ENCODE results near the gene LBR. TPM values are rescaled to one million over a fixed set of nuclear protein-coding genes. Genes with fewer than 3 reads are reported as not detected.

Gene LBR
- total RNA-seq, 1 donor from 2014 or later, result 73.4 TPM

DNA sequence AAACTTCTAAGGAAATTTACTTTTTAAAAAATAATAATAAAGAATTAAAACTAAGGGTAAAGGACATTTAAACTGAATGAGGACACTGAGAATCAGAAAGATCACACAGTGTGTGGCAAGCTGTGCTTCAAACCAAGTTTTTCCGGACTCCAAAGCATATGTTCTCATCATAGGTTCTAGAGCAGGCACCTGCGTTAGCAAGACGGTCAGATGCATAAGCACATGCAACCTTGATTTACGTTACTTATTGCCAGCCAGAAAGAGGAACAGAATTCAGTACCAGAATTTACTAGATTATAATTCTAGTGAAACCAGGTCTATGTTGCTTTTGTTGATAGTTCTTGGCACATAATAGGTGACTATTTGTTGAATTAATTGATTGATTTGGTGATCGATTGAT lies 6.2 kb upstream of the LBR start:
- no peaks in the 10 kb centered on the region for H3K36me3 Mint-ChIP-seq

DNA sequence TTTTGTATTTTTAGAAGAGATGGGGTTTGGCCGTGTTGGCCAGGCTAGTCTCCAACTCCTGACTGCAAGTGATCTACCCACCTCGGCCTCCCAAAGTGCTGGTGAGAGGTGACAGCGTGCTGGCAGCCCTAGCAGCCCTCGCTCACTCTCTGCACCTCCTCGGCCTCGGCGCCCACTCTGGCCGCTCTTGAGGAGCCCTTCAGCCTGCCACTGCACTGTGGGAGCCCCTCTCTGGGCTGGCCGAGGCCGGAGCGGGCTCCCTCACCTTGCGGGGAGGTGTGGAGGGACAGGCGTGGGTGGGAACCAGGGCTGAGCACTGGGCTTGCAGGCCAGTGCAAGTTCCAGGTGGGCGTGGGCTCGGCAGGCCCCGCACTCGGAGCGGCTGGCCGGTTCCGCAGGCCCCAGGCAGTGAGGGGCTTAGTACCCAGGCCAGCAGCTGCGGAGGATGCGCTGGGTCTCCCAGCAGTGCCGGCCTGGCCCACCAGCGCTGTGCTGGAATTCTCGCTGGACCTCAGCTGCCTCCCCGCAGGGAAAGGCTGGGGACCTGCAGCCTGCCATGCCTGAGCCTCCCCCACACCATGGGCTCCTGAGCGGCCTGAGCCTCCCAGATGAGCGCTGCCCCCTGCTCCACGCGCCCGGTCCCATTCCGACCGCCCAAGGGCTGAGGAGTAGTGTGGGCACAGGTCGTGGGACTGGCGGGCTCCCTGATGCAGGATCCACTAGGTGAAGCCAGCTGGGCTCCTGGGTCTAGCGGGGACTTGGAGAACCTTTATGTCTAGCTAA lies 3.4 kb upstream of the LBR start:
- no peak overlapping the region for H3K4me3 Mint-ChIP-seq
- DNase-seq (ENCODE audit: low spot score in 2 of 2, unreplicated experiment in 2 of 2), result no peak
- H3K4me1 Mint-ChIP-seq, result peaks cover 16% of the 10 kb centered on the region
- TF ChIP-seq CTCF (IDR thresholded peaks at IDR 0.05; ENCODE audit: unreplicated experiment), result no peak
- H3K27me3 Mint-ChIP-seq (ENCODE audit: low read depth), result peaks cover 2% of the 10 kb centered on the region
- H3K27ac Mint-ChIP-seq, result no peak overlapping the region
- H3K36me3 Mint-ChIP-seq, result no peaks in the 10 kb centered on the region
- no peaks in the 10 kb centered on the region for H3K9me3 Mint-ChIP-seq

More for the DNA sequence above, 6.2 kb upstream of the LBR start:
- Mint-ChIP-seq H3K9me3 (no peaks in the 10 kb centered on the region), H3K27ac (no peak overlapping the region), H3K4me3 (no peak overlapping the region), H3K4me1 (peaks cover 7% of the 10 kb centered on the region), H3K27me3 (ENCODE audit: low read depth) (peaks cover 2% of the 10 kb centered on the region)
- no peak for TF ChIP-seq CTCF (IDR thresholded peaks at IDR 0.05; ENCODE audit: unreplicated experiment)
- DNase-seq (ENCODE audit: low spot score in 2 of 2, unreplicated experiment in 2 of 2), result no peak

- Mint-ChIP-seq H3K36me3 (no peaks in the 10 kb centered on the region), H3K27ac (no peak overlapping the region), H3K4me3 (no peak overlapping the region), H3K4me1 (peaks cover 22% of the 10 kb centered on the region), H3K27me3 (ENCODE audit: low read depth) (peaks cover 2% of the 10 kb centered on the region), H3K9me3 (no peaks in the 10 kb centered on the region)
- no peak for TF ChIP-seq CTCF (IDR thresholded peaks at IDR 0.05; ENCODE audit: unreplicated experiment)
- DNase-seq (ENCODE audit: low spot score in 2 of 2, unreplicated experiment in 2 of 2), result no peak
Measured at GRCh38 chr1:225430301-225430700, 2.5 kb upstream of the LBR start.

GRCh38 chr1:225428881-225429455 lies 1.1 kb upstream of the LBR start:
- DNase-seq (ENCODE audit: low spot score in 2 of 2, unreplicated experiment in 2 of 2), result no peak
- H3K4me1 Mint-ChIP-seq, result peaks cover 35% of the 10 kb centered on the region
- peaks cover 2% of the 10 kb centered on the region for H3K27me3 Mint-ChIP-seq (ENCODE audit: low read depth)
- no peaks in the 10 kb centered on the region for H3K36me3 Mint-ChIP-seq
- H3K9me3 Mint-ChIP-seq, result no peaks in the 10 kb centered on the region
- peak overlapping the region; percentile 93 for H3K27ac Mint-ChIP-seq
- H3K4me3 Mint-ChIP-seq, result peak overlapping the region; percentile 77
- no peak for TF ChIP-seq CTCF (IDR thresholded peaks at IDR 0.05; ENCODE audit: unreplicated experiment)

GRCh38 chr1:225428068-225428880 lies 436 bp upstream of the LBR start:
- no peaks in the 10 kb centered on the region for H3K36me3 Mint-ChIP-seq
- peak overlapping the region; percentile 77 for H3K4me3 Mint-ChIP-seq
- peaks cover 42% of the 10 kb centered on the region for H3K4me1 Mint-ChIP-seq
- peak overlapping the region; percentile 93 for H3K27ac Mint-ChIP-seq
- no peaks in the 10 kb centered on the region for H3K9me3 Mint-ChIP-seq
- no peak for TF ChIP-seq CTCF (IDR thresholded peaks at IDR 0.05; ENCODE audit: unreplicated experiment)
- peak; percentile 79 to 87 for DNase-seq (ENCODE audit: low spot score in 2 of 2, unreplicated experiment in 2 of 2)
- H3K27me3 Mint-ChIP-seq (ENCODE audit: low read depth), result peaks cover 2% of the 10 kb centered on the region

Measured in mesothelial cell of epicardium (in vitro differentiated cells).